Prostate gland (tissue), 2 donors: ENCODE measurements around the gene NAGPA. TPM values are rescaled to one million over a fixed set of nuclear protein-coding genes. Genes with fewer than 3 reads are reported as not detected.

Experiments used
- DNase-seq: peaks from one replicate; pipeline ENCODE4 v3.0.0-alpha.2; 2019; ENCODE audit warnings: low spot score
- H3K27ac ChIP-seq, 2 donors: fragments of 200-600 bp; sonication (generic); 2 replicates each; pipeline ENCODE4 v1.5.1; 2017 to 2019
- H3K27me3 ChIP-seq: fragments of 200-600 bp; sonication (generic); replicated peaks from 2 replicates; pipeline ENCODE4 v1.5.1; 2019; ENCODE audit not compliant: insufficient read depth
- H3K36me3 ChIP-seq, 2 donors: fragments of 200-600 bp; sonication (generic); 1 replicate in 1 of 2; 2 replicates in 1 of 2; pipeline versions ENCODE4 v1.5.1 to v1.8.1; 2017 to 2019
- H3K4me1 ChIP-seq: fragments of 200-600 bp; sonication (generic); replicated peaks from 2 replicates; pipeline ENCODE4 v1.5.1; 2019
- H3K4me3 ChIP-seq, 2 donors: fragments of 200-600 bp; sonication (generic); 2 replicates each; pipeline ENCODE4 v1.5.1; 2017 to 2019
- H3K9me3 ChIP-seq: fragments of 200-600 bp; sonication (generic); 2 replicates; pipeline ENCODE4 v1.5.1; 2017
- CTCF ChIP-seq, 4 experiments: fragments of 200-600 bp in 2 of 4; fragments of 450-650 bp in 2 of 4; sonication (generic) in 2 of 4; IDR thresholded peaks; 1 replicate in 3 of 4; 2 replicates in 1 of 4; pipeline ENCODE4 v1.5.1; 2016 to 2019; ENCODE audit warnings: antibody characterized with exemption in 4 of 4, mild to moderate bottlenecking in 2 of 4, moderate library complexity in 2 of 4
- POLR2A ChIP-seq: fragments of 450-650 bp; IDR thresholded peaks from one replicate; pipeline ENCODE4 v1.6.1; 2016; ENCODE audit warnings: antibody characterized with exemption, mild to moderate bottlenecking
- POLR2AphosphoS5 ChIP-seq: sonication (generic); formaldehyde crosslinking; IDR thresholded peaks from one replicate; pipeline ENCODE4 v1.6.1; 2017; ENCODE audit warnings: antibody characterized with exemption
- WGBS: methylation state at CpG from one replicate; pipeline ENCODE4 v1.1.5; 2018; 5-methylcytosine and 5-hydroxymethylcytosine counted together
- intact Hi-C: fragments of 100-400 bp; cut with DNase I; formaldehyde crosslinking; loops from one replicate; pipeline ENCODE4 v1.14.2; 2022
- total RNA-seq, 2 donors: library from RNA; depleted of rRNA; stranded (reverse); fragments of >200 nt; gene quantifications; one replicate each; pipeline ENCODE4 v1.1.0, GENCODE V29; 2016

The NAGPA gene
- total RNA-seq, 2 donors from 2014 or later, result 29.1 to 32.3 TPM

DNA sequence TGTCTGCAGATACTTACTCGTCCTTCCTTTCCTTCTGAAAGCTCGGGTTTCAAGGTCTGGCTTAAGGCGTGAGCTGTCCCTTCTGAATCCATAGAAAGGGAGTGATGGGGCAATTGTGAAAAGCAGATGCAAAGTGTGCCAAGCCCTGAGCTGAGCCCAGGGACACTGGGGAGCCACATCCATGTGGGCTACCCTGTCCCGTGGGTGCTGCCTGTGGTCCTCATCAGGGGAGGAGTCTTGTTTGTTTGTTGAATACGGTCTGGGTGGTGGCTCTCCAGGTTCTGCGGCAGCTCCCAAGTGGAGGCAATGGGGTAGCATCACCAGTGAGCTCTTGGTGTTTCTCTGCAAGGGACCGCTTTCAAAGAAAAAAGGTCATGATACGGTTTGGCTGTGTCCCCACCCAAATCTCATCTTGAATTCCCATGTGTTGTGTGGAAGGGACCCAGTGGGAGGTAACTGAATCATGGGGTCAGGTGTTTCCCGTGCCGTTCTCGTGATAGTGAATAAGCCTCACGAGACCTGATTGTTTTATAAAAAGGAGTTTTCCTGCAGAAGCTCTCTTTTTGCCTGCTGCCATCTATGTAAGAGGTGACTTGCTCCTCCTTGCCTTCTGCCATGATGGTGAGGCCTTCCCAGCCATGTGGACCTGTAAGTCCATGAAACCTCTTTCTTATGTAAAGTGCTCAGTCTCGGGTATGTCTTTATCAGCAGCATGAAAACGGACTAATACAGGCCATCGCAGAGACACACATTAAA, 36.9 kb upstream of the NAGPA start:
- H3K4me3 ChIP-seq, result no peak overlapping the region
- H3K27ac ChIP-seq, result no peak overlapping the region
- intact Hi-C loops, result no loop called here
- TF ChIP-seq POLR2A, result no peak
- no peak for TF ChIP-seq CTCF (IDR thresholded peaks at IDR 0.05)
- TF ChIP-seq POLR2AphosphoS5, result no peak
- no peaks in the 10 kb centered on the region for H3K36me3 ChIP-seq
- H3K27me3 ChIP-seq, result no peaks in the 10 kb centered on the region
- H3K4me1 ChIP-seq, result no peaks in the 10 kb centered on the region
- 85% methylated on average over 15 of the region's 15 CpGs for WGBS
- no peak for DNase-seq
- H3K9me3 ChIP-seq, result no peaks in the 10 kb centered on the region

GRCh38 chr16:5069854-5070253, 36.1 kb upstream of the NAGPA start:
- TF ChIP-seq POLR2AphosphoS5 (no peak), POLR2A (no peak), CTCF (IDR thresholded peaks at IDR 0.05) (no peak)
- no peak overlapping the region for H3K27ac ChIP-seq
- no peaks in the 10 kb centered on the region for H3K9me3 ChIP-seq
- H3K4me1 ChIP-seq, result no peaks in the 10 kb centered on the region
- H3K36me3 ChIP-seq, result no peaks in the 10 kb centered on the region
- no peak for DNase-seq
- intact Hi-C loops, result no loop called here
- no peak overlapping the region for H3K4me3 ChIP-seq
- 90% methylated on average over 9 of the region's 9 CpGs for WGBS
- H3K27me3 ChIP-seq, result no peaks in the 10 kb centered on the region

DNA sequence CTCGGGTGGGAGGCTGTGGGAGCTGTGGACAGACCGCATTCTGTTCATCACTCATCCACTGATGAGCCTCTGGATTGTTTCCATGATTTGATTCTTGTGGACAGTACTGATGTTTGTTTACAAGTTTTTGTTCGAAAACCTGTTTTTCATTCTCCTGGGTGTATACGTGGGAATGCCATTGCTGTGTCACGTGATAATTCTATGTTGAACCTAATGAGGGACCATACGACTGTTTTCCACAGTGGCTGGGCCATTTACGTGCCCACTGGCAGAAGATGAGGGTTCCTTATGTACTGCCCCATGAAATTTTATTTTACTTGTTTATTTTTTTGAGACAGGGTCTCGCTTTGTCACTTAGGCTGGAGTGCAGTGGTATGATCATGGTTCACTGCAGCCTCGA, 35.3 kb upstream of the NAGPA start:
- TF ChIP-seq POLR2AphosphoS5, result no peak
- TF ChIP-seq CTCF (IDR thresholded peaks at IDR 0.05), result no peak
- TF ChIP-seq POLR2A, result no peak
- H3K9me3 ChIP-seq, result no peaks in the 10 kb centered on the region
- H3K27me3 ChIP-seq, result no peaks in the 10 kb centered on the region
- no peaks in the 10 kb centered on the region for H3K4me1 ChIP-seq
- intact Hi-C loops, result no loop called here
- no peak for DNase-seq
- no peak overlapping the region for H3K4me3 ChIP-seq
- WGBS, result 89% methylated on average over 9 of the region's 9 CpGs
- no peaks in the 10 kb centered on the region for H3K36me3 ChIP-seq
- no peak overlapping the region for H3K27ac ChIP-seq

DNA sequence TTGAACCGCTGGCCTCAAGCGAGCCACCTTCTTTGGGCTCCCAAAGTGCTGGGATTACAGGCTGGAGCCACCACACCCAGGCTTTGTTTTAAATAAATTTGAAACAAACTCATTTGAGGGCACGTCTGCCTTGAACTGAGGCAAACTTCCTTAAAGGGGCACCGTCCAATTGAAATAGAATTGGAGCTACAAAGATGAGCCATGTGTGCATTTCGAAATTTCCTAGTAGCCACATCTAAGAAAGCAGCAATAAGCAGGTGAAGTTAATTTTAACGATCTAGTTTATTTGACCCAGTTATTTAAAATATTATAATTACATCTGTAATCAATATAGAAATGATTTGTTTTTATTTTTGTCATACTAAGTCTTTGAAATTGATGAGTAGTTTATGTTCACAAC, 32.8 kb upstream of the NAGPA start:
- H3K4me3 ChIP-seq, result no peak overlapping the region
- intact Hi-C loops, result no loop called here
- no peak for TF ChIP-seq POLR2A
- no peak for TF ChIP-seq CTCF (IDR thresholded peaks at IDR 0.05)
- no peak for TF ChIP-seq POLR2AphosphoS5
- H3K36me3 ChIP-seq, result no peaks in the 10 kb centered on the region
- no peaks in the 10 kb centered on the region for H3K9me3 ChIP-seq
- WGBS, result 84% methylated on average over 6 of the region's 6 CpGs
- no peaks in the 10 kb centered on the region for H3K4me1 ChIP-seq
- no peaks in the 10 kb centered on the region for H3K27me3 ChIP-seq
- no peak for DNase-seq
- H3K27ac ChIP-seq, result no peak overlapping the region

DNA sequence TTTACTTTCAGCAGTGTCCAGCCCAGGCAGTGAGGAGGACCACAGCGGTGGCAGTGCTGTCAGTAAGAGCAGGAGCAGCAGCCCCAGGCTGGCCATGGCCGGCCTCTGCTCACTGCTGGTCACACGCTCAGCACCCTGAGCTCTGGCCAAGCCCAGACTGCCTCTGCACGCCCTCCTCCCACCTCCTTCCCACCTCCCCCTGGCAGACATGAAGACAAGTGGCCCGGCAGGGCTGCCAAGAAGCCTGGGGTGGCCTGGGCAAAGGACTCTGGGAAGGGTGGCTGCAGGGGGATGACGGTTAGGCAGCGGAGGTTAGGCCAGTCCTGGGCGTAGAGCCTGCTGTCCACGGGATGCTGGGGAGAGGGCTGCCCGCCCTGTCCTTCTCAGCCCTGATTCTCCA, 32.1 kb upstream of the NAGPA start, which contains the start of gene C16orf89:
Gene C16orf89, minus strand, starts transcription at position 144 of the 400 bp plus-strand sequence. Its CDS starts 48 bp downstream, at position 96.
- DNase-seq, result no peak
- WGBS, result 49% methylated on average over 10 of the region's 10 CpGs
- intact Hi-C loops, result no loop called here

More for the DNA sequence above, 32.1 kb upstream of the NAGPA start, which contains the start of gene C16orf89:
- Histone ChIP-seq H3K27ac (no peak within 1 kb of the TSS), H3K4me3 (no peak within 1 kb of the TSS), H3K27me3 (no peaks in the 10 kb centered on the region), H3K4me1 (no peaks in the 10 kb centered on the region), H3K9me3 (no peaks in the 10 kb centered on the region), H3K36me3 (no peaks in the 10 kb centered on the region)
- TF ChIP-seq CTCF (IDR thresholded peaks at IDR 0.05) (no peak), POLR2AphosphoS5 (no peak), POLR2A (no peak)
